A673 (cell line): ENCODE measurements around the gene CLRN1.

Experiments used
- EZH2 ChIP-seq: fragments of 200-600 bp; sonication (generic); IDR thresholded peaks from 2 replicates; pipeline ENCODE4 v1.6.1; 2017; ENCODE audit warnings: borderline replicate concordance, low read depth, mild to moderate bottlenecking, mixed read lengths, antibody characterized with exemption, low read length; ENCODE audit not compliant: poor library complexity, severe bottlenecking
- TF ChIP-seq, protein P1 (sequence below): fragments of 300-800, 200-600 bp; sonication (generic); conservative IDR thresholded peaks from 2 replicates; pipeline ENCODE4 v1.5.1; 2017; ENCODE audit warnings: low read depth, mild to moderate bottlenecking, antibody characterized with exemption, low read length, moderate library complexity, mixed read lengths

DNA sequence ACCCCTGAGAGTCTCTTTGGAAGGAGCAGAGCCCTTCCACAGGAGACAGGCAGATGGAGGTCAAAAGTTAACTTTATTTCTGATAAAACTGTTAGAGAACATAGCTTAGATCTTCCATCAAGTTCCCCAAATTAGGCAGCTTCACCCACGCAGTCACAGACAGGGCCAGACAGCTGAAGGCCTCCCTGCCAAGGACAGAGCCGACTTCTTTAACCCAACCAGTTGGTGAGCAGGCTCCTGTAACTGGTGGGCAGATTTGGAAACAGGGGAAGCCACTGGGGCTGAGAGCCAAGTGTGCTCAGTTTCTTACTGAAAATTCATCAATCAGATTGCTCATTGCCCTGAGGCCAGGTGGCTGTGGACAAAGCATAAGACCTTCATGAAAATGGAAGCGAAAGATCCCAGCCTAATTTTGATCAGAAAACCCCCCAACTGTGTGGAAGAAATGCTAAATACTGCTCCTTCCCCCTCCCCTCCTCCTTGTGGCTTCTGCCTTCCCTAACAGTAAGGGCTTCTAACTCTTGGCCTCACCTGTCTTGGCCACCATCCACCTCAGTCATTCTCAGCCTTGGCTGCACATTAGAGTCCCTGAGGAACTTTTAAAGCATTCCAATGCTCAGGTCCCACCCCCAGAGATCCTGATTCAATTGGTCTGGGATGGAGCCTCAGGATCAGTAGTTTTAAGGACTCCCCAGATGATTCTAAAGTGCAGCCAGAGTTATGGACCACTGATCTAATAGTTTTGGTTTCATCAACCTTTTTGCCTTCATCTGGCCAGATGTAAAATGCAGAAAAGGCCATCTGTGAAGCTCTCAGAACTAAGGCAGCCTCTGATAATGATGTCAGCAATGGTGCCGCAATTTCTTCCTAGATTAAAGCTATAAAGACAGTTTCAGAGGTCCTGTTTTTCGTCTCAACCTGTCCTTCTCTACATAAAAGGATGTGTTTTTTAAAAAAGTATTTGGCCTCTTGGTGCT is 11.5 kb downstream of the CLRN1 start:
- TF ChIP-seq, protein P1, sequence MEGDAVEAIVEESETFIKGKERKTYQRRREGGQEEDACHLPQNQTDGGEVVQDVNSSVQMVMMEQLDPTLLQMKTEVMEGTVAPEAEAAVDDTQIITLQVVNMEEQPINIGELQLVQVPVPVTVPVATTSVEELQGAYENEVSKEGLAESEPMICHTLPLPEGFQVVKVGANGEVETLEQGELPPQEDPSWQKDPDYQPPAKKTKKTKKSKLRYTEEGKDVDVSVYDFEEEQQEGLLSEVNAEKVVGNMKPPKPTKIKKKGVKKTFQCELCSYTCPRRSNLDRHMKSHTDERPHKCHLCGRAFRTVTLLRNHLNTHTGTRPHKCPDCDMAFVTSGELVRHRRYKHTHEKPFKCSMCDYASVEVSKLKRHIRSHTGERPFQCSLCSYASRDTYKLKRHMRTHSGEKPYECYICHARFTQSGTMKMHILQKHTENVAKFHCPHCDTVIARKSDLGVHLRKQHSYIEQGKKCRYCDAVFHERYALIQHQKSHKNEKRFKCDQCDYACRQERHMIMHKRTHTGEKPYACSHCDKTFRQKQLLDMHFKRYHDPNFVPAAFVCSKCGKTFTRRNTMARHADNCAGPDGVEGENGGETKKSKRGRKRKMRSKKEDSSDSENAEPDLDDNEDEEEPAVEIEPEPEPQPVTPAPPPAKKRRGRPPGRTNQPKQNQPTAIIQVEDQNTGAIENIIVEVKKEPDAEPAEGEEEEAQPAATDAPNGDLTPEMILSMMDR, result no peak
- no peak for TF ChIP-seq EZH2
